Transverse colon (tissue), 3 donors: ENCODE results near the gene IFI27.

Experiments used
- CTCF ChIP-seq, 5 experiments: fragments of 200-600 bp in 3 of 5; fragments of 450-650 bp in 2 of 5; sonication (generic) in 3 of 5; IDR thresholded peaks; 1 replicate in 2 of 5; 2 replicates in 3 of 5; pipeline ENCODE4 v1.5.1; 2016 to 2017; ENCODE audit warnings: antibody characterized with exemption in 5 of 5, inconsistent platforms in 3 of 5, mild to moderate bottlenecking in 2 of 5, moderate library complexity in 1 of 5
- POLR2A ChIP-seq: fragments of 450-650 bp; IDR thresholded peaks from one replicate; pipeline ENCODE4 v1.6.1; 2016; ENCODE audit warnings: antibody characterized with exemption, mild to moderate bottlenecking, moderate library complexity

GRCh38 chr14:94066089-94066676, 44.4 kb upstream of the IFI27 start:
- TF ChIP-seq POLR2A (peak; percentile 8), CTCF (IDR thresholded peaks at IDR 0.05) (no peak)
